Upper lobe of left lung (tissue), 6 donors: ENCODE results near the gene SNX10. TPM values are rescaled to one million over a fixed set of nuclear protein-coding genes. Genes with fewer than 3 reads are reported as not detected.

Source experiments
- ATAC-seq, 2 donors: fragments of 200-7000 bp; cut with Tn5 transposase; one replicate each; pipeline ENCODE4 v1.9.1; 2022; ENCODE audit warnings: mild to moderate bottlenecking in 2 of 2, moderate library complexity in 2 of 2; ENCODE audit not compliant: low FRiP score in 2 of 2
- DNase-seq, 2 donors: peaks; one replicate each; pipeline ENCODE4 v3.0.0-alpha.2; 2019 to 2020
- H3K27ac ChIP-seq, 4 donors: fragments of 200-600 bp; sonication (generic); one replicate each; pipeline ENCODE4 v1.5.1; 2016 to 2019
- H3K27me3 ChIP-seq, 4 donors: fragments of 200-600 bp; sonication (generic); one replicate each; pipeline ENCODE4 v1.5.1; 2017 to 2019
- H3K36me3 ChIP-seq, 4 donors: fragments of 200-600 bp; sonication (generic); one replicate each; pipeline ENCODE4 v1.5.1; 2016 to 2019
- H3K4me1 ChIP-seq, 4 donors: fragments of 200-600 bp; sonication (generic); one replicate each; pipeline ENCODE4 v1.5.1; 2018 to 2019
- H3K4me3 ChIP-seq, 4 donors: fragments of 200-600 bp; sonication (generic); one replicate each; pipeline ENCODE4 v1.5.1; 2017 to 2019; ENCODE audit warnings: mild to moderate bottlenecking in 2 of 4, moderate library complexity in 1 of 4
- H3K9me3 ChIP-seq, 4 donors: fragments of 200-600 bp; sonication (generic); one replicate each; pipeline ENCODE4 v1.5.1; 2018 to 2019
- CTCF ChIP-seq, 6 experiments: fragments of 450-650 bp in 4 of 6; fragments of 200-600 bp in 2 of 6; sonication (generic) in 2 of 6; IDR thresholded peaks; one replicate each; pipeline ENCODE4 v1.5.1; 2016 to 2019; ENCODE audit warnings: antibody characterized with exemption in 6 of 6
- EP300 ChIP-seq, 4 donors: sonication (generic); formaldehyde crosslinking; IDR thresholded peaks; one replicate each; pipeline ENCODE4 v1.5.1; 2017; ENCODE audit warnings: antibody characterized with exemption in 4 of 4, control low read depth in 2 of 4
- POLR2A ChIP-seq, 4 donors: fragments of 450-650 bp; IDR thresholded peaks; one replicate each; pipeline ENCODE4 v1.5.1; 2016 to 2017; ENCODE audit warnings: antibody characterized with exemption in 4 of 4, mild to moderate bottlenecking in 2 of 4
- POLR2AphosphoS5 ChIP-seq, 2 donors: sonication (generic); formaldehyde crosslinking; IDR thresholded peaks; one replicate each; pipeline ENCODE4 v1.5.1; 2017; ENCODE audit warnings: antibody characterized with exemption in 2 of 2
- WGBS, 2 donors: methylation state at CpG; one replicate each; pipeline ENCODE4 v1.1.5; 2017 to 2018; 5-methylcytosine and 5-hydroxymethylcytosine counted together
- total RNA-seq, 6 donors: library from RNA; depleted of rRNA in 4 of 6; stranded (reverse); fragments of >200 nt in 4 of 6; gene quantifications; one replicate each; pipeline versions ENCODE4 v1.1.0 to v1.2.1, GENCODE V29; 2016 to 2021
- donor health status: DM: no; HTN: no; CAD: no; lungs with moderate emphysema.
- donor health status: DM: no; HTN: yes; CAD: no; lungs with severe emphysema.

Gene SNX10
- total RNA-seq, 6 donors from 2014 or later, result 24.1 to 78.6 (median 36.4) TPM

DNA sequence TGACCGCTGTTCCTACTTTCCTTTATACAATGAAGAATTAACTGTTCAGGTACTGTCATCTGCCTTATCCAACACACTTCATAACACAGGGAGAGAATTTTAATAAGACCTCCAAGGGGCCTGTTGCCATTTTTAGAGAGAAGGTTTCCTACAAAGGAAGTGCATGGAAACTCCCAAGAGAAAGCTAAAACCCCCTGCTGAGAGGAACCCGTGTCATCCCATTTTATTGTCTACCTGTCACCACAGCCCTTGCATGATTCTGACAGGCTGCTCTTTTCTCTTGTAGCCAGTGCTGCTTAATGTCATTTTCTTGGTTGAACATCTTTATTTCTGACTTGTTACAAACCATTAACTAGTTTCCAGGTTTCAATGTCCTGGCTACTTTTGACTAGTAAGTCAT lies 98.4 kb downstream of the SNX10 start:
- TF ChIP-seq POLR2AphosphoS5 (IDR thresholded peaks at IDR 0.05) (no peak), EP300 (IDR thresholded peaks at IDR 0.05) (no peak), POLR2A (IDR thresholded peaks at IDR 0.05) (no peak), CTCF (IDR thresholded peaks at IDR 0.05) (no peak)
- H3K27ac ChIP-seq, result no peak overlapping the region
- ATAC-seq (no peak), DNase-seq (no peak)
- no peaks in the 10 kb centered on the region for H3K36me3 ChIP-seq
- H3K4me1 ChIP-seq, result no peaks in the 10 kb centered on the region
- H3K27me3 ChIP-seq, result no peaks in the 10 kb centered on the region
- H3K9me3 ChIP-seq, result no peaks in the 10 kb centered on the region
- 82 to 96% methylated on average over 2 of the region's 2 CpGs for WGBS, 2 donors
- H3K4me3 ChIP-seq, result no peak overlapping the region

DNA sequence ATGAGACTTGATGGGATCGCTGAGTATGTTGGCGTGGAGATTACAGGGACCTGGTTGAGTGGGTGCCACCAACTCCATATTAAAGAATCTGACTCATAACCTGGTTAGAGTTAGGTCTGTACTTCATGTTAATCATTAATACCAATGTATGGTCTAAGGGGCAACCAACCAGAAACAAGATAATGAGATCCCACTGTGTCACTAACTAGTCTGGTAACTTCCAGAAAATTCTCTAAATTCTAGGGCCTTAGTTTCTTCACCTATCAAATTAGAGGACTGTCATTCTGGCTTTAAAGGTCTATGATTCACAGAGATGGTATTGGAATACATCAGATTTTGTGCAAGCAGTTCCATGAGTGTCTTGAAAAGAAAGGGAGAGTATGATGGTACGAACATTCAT lies 102.2 kb downstream of the SNX10 start:
- H3K27me3 ChIP-seq, result no peaks in the 10 kb centered on the region
- no peak overlapping the region for H3K4me3 ChIP-seq
- no peak for ATAC-seq
- H3K4me1 ChIP-seq, result peaks cover 7 to 15% (median 10%) of the 10 kb centered on the region in 4 donors
- H3K36me3 ChIP-seq, result no peaks in the 10 kb centered on the region
- WGBS, 2 donors, result 88 to 98% methylated on average over 3 of the region's 3 CpGs
- H3K9me3 ChIP-seq, result no peaks in the 10 kb centered on the region
- DNase-seq, result no peak
- no peak overlapping the region for H3K27ac ChIP-seq
- TF ChIP-seq POLR2A (IDR thresholded peaks at IDR 0.05) (no peak), POLR2AphosphoS5 (IDR thresholded peaks at IDR 0.05) (no peak), CTCF (IDR thresholded peaks at IDR 0.05) (no peak), EP300 (IDR thresholded peaks at IDR 0.05) (no peak)

DNA sequence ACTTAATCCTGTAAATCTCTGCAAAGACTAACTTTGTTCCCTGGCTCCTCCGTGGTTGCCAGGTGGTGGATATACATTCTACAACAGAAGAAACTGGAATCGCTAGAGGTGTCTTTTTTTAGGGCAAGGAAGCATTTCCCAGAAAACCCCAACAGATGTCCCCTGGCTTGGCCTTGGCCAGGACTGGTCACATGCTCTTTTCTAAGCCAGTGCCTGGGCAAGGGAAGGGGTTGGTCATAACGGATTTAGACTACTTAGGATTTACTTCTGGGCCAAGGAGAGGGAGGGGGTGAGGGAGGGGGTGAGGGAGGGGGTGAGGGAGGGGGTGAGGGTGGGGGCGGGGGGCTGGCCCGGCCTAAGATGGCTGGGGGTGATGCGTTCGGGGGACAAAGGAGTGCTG lies 105.7 kb downstream of the SNX10 start:
- H3K27me3 ChIP-seq, result no peaks in the 10 kb centered on the region
- 57 to 68% methylated on average over 6 to 7 of the region's 7 CpGs for WGBS, 2 donors
- H3K9me3 ChIP-seq, result no peaks in the 10 kb centered on the region
- TF ChIP-seq CTCF (IDR thresholded peaks at IDR 0.05), result no peak
- H3K27ac ChIP-seq, result peak overlapping the region; percentile 87 to 94 (median 90)
- H3K4me3 ChIP-seq, result peak overlapping the region in 1 of 4 donors; percentile 83
- ATAC-seq (no peak), DNase-seq (no peak)
- H3K36me3 ChIP-seq, result no peaks in the 10 kb centered on the region
- H3K4me1 ChIP-seq, result peaks cover 14 to 29% (median 20%) of the 10 kb centered on the region in 4 donors

- H3K27me3 ChIP-seq, result no peaks in the 10 kb centered on the region
- ATAC-seq (peak; percentile 66 to 74), DNase-seq (peak; percentile 23 to 90)
- peak overlapping the region; percentile 68 to 83 (median 71) for H3K4me3 ChIP-seq
- WGBS, 2 donors, result 5 to 36% methylated on average over 4 to 21 of the region's 38 CpGs
- H3K4me1 ChIP-seq, result peaks cover 14 to 29% (median 20%) of the 10 kb centered on the region in 4 donors
- peak overlapping the region; percentile 87 to 94 (median 90) for H3K27ac ChIP-seq
- TF ChIP-seq CTCF (IDR thresholded peaks at IDR 0.05) (peak in 4 of 6 experiments; percentile 12 to 52 (median 40)), EP300 (IDR thresholded peaks at IDR 0.05) (no peak), POLR2A (IDR thresholded peaks at IDR 0.05) (no peak), POLR2AphosphoS5 (IDR thresholded peaks at IDR 0.05) (no peak)
- no peaks in the 10 kb centered on the region for H3K9me3 ChIP-seq
- no peaks in the 10 kb centered on the region for H3K36me3 ChIP-seq
These were observed 106.2 kb downstream of the SNX10 start for GRCh38 chr7:26397796-26398426.

- 1% methylated on average over 16 to 23 of the region's 36 CpGs for WGBS, 2 donors
- H3K4me3 ChIP-seq, result peak overlapping the region; percentile 68 to 83 (median 71)
- peak in 1 of 6 experiments; percentile 2 for TF ChIP-seq CTCF (IDR thresholded peaks at IDR 0.05)
- peak in 1 of 2 donors; percentile 21 for TF ChIP-seq POLR2AphosphoS5 (IDR thresholded peaks at IDR 0.05)
- peak in 2 of 4 donors; percentile 46 to 61 for TF ChIP-seq POLR2A (IDR thresholded peaks at IDR 0.05)
- TF ChIP-seq EP300 (IDR thresholded peaks at IDR 0.05), result no peak
- ATAC-seq, result peak; percentile 87 to 98
- H3K9me3 ChIP-seq, result no peaks in the 10 kb centered on the region
- no peaks in the 10 kb centered on the region for H3K36me3 ChIP-seq
- peaks cover 14 to 29% (median 20%) of the 10 kb centered on the region in 4 donors for H3K4me1 ChIP-seq
- no peaks in the 10 kb centered on the region for H3K27me3 ChIP-seq
- peak overlapping the region; percentile 87 to 94 (median 90) for H3K27ac ChIP-seq
- DNase-seq, result peak; percentile 67 to 94
These were observed 106.7 kb downstream of the SNX10 start for GRCh38 chr7:26398427-26398755.
